ENCODE measurements around the gene CYP27A1. TPM values are rescaled to one million over a fixed set of nuclear protein-coding genes. Genes with fewer than 3 reads are reported as not detected.

Gene CYP27A1
- total and polyA plus RNA-seq, 5 experiments from 2014 or later, result 0.14 to 0.53 (median 0.31) TPM

GRCh38 chr2:218852911-218853667 lies 71.1 kb downstream of the CYP27A1 start:
- Mint-ChIP-seq H3K36me3 (peaks cover 0 to 6% (median 0%) of the 10 kb centered on the region in 3 donors), H3K27ac (peak overlapping the region in 2 of 10 donors; percentile 24 to 33), H3K4me1 (peaks cover 4 to 13% (median 8%) of the 10 kb centered on the region in 4 donors), H3K4me3 (no peak overlapping the region), H3K27me3 (peaks cover 24 to 72% (median 58%) of the 10 kb centered on the region in 5 donors), H3K9me3 (no peaks in the 10 kb centered on the region)
- POLR2A ChIA-PET, result interaction anchor here (1.8 kb wide), 1 partner anchor 45 kb away, joined by 5 read pairs; no protein-coding TSS in a partner anchor
- ATAC-seq (peak; percentile 81 to 86), DNase-seq (peak; percentile 35 to 80 (median 64))

- DNase-seq (peak in 1 of 10 donors; percentile 21), ATAC-seq (no peak)
- H3K27me3 Mint-ChIP-seq, result peaks cover 27 to 76% (median 65%) of the 10 kb centered on the region in 5 donors
- peaks cover 0 to 6% (median 0%) of the 10 kb centered on the region in 3 donors for H3K36me3 Mint-ChIP-seq
- POLR2A ChIA-PET, result interaction anchor here (1.8 kb wide), 1 partner anchor 44 kb away, joined by 5 read pairs; no protein-coding TSS in a partner anchor
- H3K9me3 Mint-ChIP-seq, result no peaks in the 10 kb centered on the region
- no peak overlapping the region for H3K4me3 Mint-ChIP-seq
- peaks cover 7 to 17% (median 10%) of the 10 kb centered on the region in 4 donors for H3K4me1 Mint-ChIP-seq
- H3K27ac Mint-ChIP-seq, result no peak overlapping the region
Observed at GRCh38 chr2:218853766-218854165, 71.8 kb downstream of the CYP27A1 start.

GRCh38 chr2:218854860-218855259 lies 72.9 kb downstream of the CYP27A1 start:
- Mint-ChIP-seq H3K4me1 (peaks cover 10 to 23% (median 15%) of the 10 kb centered on the region in 4 donors), H3K4me3 (no peak overlapping the region), H3K36me3 (peaks cover 0 to 6% (median 0%) of the 10 kb centered on the region in 3 donors), H3K9me3 (no peaks in the 10 kb centered on the region), H3K27ac (no peak overlapping the region), H3K27me3 (peaks cover 31 to 77% (median 70%) of the 10 kb centered on the region in 5 donors)
- ATAC-seq (no peak), DNase-seq (no peak)
- POLR2A ChIA-PET, result no interaction called here

- ATAC-seq (no peak), DNase-seq (no peak)
- POLR2A ChIA-PET, result no interaction called here
- no peaks in the 10 kb centered on the region for H3K9me3 Mint-ChIP-seq
- peaks cover 14 to 28% (median 21%) of the 10 kb centered on the region in 4 donors for H3K4me1 Mint-ChIP-seq
- H3K27me3 Mint-ChIP-seq, result peaks cover 35 to 81% (median 77%) of the 10 kb centered on the region in 5 donors
- H3K27ac Mint-ChIP-seq, result peak overlapping the region in 1 of 10 donors; percentile 6
- H3K4me3 Mint-ChIP-seq, result no peak overlapping the region
- peaks cover 0 to 6% (median 0%) of the 10 kb centered on the region in 3 donors for H3K36me3 Mint-ChIP-seq
Observed at GRCh38 chr2:218855305-218856166, 73.6 kb downstream of the CYP27A1 start.

GRCh38 chr2:218856167-218856895 lies 74.4 kb downstream of the CYP27A1 start:
- H3K27me3 Mint-ChIP-seq, result peaks cover 34 to 85% (median 70%) of the 10 kb centered on the region in 5 donors
- peaks cover 17 to 34% (median 29%) of the 10 kb centered on the region in 4 donors for H3K4me1 Mint-ChIP-seq
- H3K36me3 Mint-ChIP-seq, result peaks cover 0 to 6% (median 0%) of the 10 kb centered on the region in 3 donors
- DNase-seq (peak in 1 of 10 donors; percentile 19), ATAC-seq (no peak)
- POLR2A ChIA-PET, result no interaction called here
- H3K9me3 Mint-ChIP-seq, result no peaks in the 10 kb centered on the region
- H3K4me3 Mint-ChIP-seq, result no peak overlapping the region
- peak overlapping the region in 1 of 10 donors; percentile 35 for H3K27ac Mint-ChIP-seq

- POLR2A ChIA-PET, result no interaction called here
- H3K4me3 Mint-ChIP-seq, result no peak overlapping the region
- H3K27ac Mint-ChIP-seq, result no peak overlapping the region
- DNase-seq, result no peak
- peaks cover 17 to 40% (median 34%) of the 10 kb centered on the region in 4 donors for H3K4me1 Mint-ChIP-seq
- peaks cover 39 to 90% (median 76%) of the 10 kb centered on the region in 5 donors for H3K27me3 Mint-ChIP-seq
- H3K36me3 Mint-ChIP-seq, result peaks cover 0 to 6% (median 0%) of the 10 kb centered on the region in 3 donors
- ATAC-seq, result no peak
- H3K9me3 Mint-ChIP-seq, result no peaks in the 10 kb centered on the region
Observed at GRCh38 chr2:218856896-218857243, 74.9 kb downstream of the CYP27A1 start.

- ATAC-seq, result no peak
- no peaks in the 10 kb centered on the region for H3K9me3 Mint-ChIP-seq
- H3K36me3 Mint-ChIP-seq, result peaks cover 0 to 6% (median 0%) of the 10 kb centered on the region in 3 donors
- no peak overlapping the region for H3K4me3 Mint-ChIP-seq
- peak in 1 of 10 donors; percentile 31 for DNase-seq
- peaks cover 40 to 93% (median 77%) of the 10 kb centered on the region in 5 donors for H3K27me3 Mint-ChIP-seq
- POLR2A ChIA-PET, result interaction anchor here (0.6 kb wide), 1 partner anchor 34 kb away, joined by 3 read pairs; no protein-coding TSS in a partner anchor
- peak overlapping the region in 1 of 10 donors; percentile 40 for H3K27ac Mint-ChIP-seq
- H3K4me1 Mint-ChIP-seq, result peaks cover 17 to 40% (median 34%) of the 10 kb centered on the region in 4 donors
Observed at GRCh38 chr2:218857371-218858137, 75.6 kb downstream of the CYP27A1 start.

GRCh38 chr2:218858138-218858445 lies 76.1 kb downstream of the CYP27A1 start:
- H3K27ac Mint-ChIP-seq, result peak overlapping the region in 2 of 10 donors; percentile 3 to 53
- POLR2A ChIA-PET, result interaction anchor here (0.6 kb wide), 1 partner anchor 34 kb away, joined by 3 read pairs; no protein-coding TSS in a partner anchor
- peak overlapping the region in 1 of 10 donors; percentile 64 for H3K4me3 Mint-ChIP-seq
- H3K36me3 Mint-ChIP-seq, result peaks cover 0 to 6% (median 0%) of the 10 kb centered on the region in 3 donors
- peaks cover 17 to 40% (median 32%) of the 10 kb centered on the region in 4 donors for H3K4me1 Mint-ChIP-seq
- H3K9me3 Mint-ChIP-seq, result no peaks in the 10 kb centered on the region
- no peak for ATAC-seq
- DNase-seq, result peak in 1 of 10 donors; percentile 38
- H3K27me3 Mint-ChIP-seq, result peaks cover 43 to 93% (median 77%) of the 10 kb centered on the region in 5 donors

GRCh38 chr2:218858671-218859555 lies 77.0 kb downstream of the CYP27A1 start:
- Mint-ChIP-seq H3K36me3 (peaks cover 0 to 6% (median 0%) of the 10 kb centered on the region in 3 donors), H3K9me3 (no peaks in the 10 kb centered on the region), H3K4me1 (peaks cover 17 to 40% (median 31%) of the 10 kb centered on the region in 4 donors), H3K4me3 (peak overlapping the region; percentile 57 to 86 (median 70)), H3K27me3 (peaks cover 45 to 93% (median 77%) of the 10 kb centered on the region in 5 donors), H3K27ac (no peak overlapping the region)
- ATAC-seq (no peak), DNase-seq (peak in 1 of 10 donors; percentile 55)
- POLR2A ChIA-PET, result no interaction called here

GRCh38 chr2:218859556-218859987 lies 77.6 kb downstream of the CYP27A1 start, which contains the start of gene WNT6:
Gene WNT6 (plus strand): TSS chr2:218859805. CDS start chr2:218860038, 233 bp downstream.
- peak in 1 of 10 donors; percentile 44 for DNase-seq
- POLR2A ChIA-PET, result no interaction called here

More at GRCh38 chr2:218859556-218859987, 77.6 kb downstream of the CYP27A1 start, which contains the start of gene WNT6:
- Mint-ChIP-seq H3K27me3 (peaks cover 40 to 93% (median 74%) of the 10 kb centered on the region in 5 donors), H3K36me3 (peaks cover 0 to 6% (median 0%) of the 10 kb centered on the region in 3 donors), H3K9me3 (no peaks in the 10 kb centered on the region), H3K4me3 (peak within 1 kb of the TSS; percentile 57 to 89 (median 72)), H3K27ac (peak within 1 kb of the TSS in 1 of 10 donors; percentile 40), H3K4me1 (peaks cover 17 to 40% (median 31%) of the 10 kb centered on the region in 4 donors)
- ATAC-seq, result peak; percentile 33 to 52

Data from naive thymus-derived CD8-positive, alpha-beta T cell (primary cell).